Subcutaneous abdominal adipose tissue (tissue), 5 donors: Measurements from ENCODE around the gene PITX3.

Experiments
- H3K27ac ChIP-seq: one replicate; pipeline ENCODE4 v1.7.0; 2013; ENCODE audit warnings: low read depth, mild to moderate bottlenecking, inconsistent platforms, low read length, moderate library complexity
- H3K27me3 ChIP-seq, 5 donors: one replicate each; pipeline ENCODE4 v1.7.0; 2013; ENCODE audit warnings: low read length in 5 of 5, inconsistent platforms in 1 of 5; ENCODE audit not compliant: control insufficient read depth in 5 of 5, insufficient read depth in 4 of 5
- H3K36me3 ChIP-seq, 5 donors: one replicate each; pipeline ENCODE4 v1.7.0; 2013; ENCODE audit warnings: low read length in 5 of 5; ENCODE audit not compliant: control insufficient read depth in 5 of 5, insufficient read depth in 5 of 5
- H3K4me1 ChIP-seq, 5 donors: one replicate each; pipeline ENCODE4 v1.7.0; 2013; ENCODE audit warnings: low read length in 5 of 5, mild to moderate bottlenecking in 3 of 5, moderate library complexity in 1 of 5; ENCODE audit not compliant: control insufficient read depth in 5 of 5, insufficient read depth in 5 of 5
- H3K4me3 ChIP-seq, 5 donors: one replicate each; pipeline ENCODE4 v1.7.0; 2013; ENCODE audit warnings: low read length in 5 of 5, low read depth in 1 of 5
- H3K9ac ChIP-seq, 5 donors: one replicate each; pipeline ENCODE4 v1.7.0; 2013; ENCODE audit warnings: low read length in 5 of 5, mild to moderate bottlenecking in 4 of 5, moderate library complexity in 3 of 5
- H3K9me3 ChIP-seq, 5 donors: one replicate each; pipeline ENCODE4 v1.7.0; 2013; ENCODE audit warnings: low read length in 5 of 5; ENCODE audit not compliant: control insufficient read depth in 5 of 5
- donor health status: healthy.
- donor health status: healthy.
- donor health status: healthy.
- donor health status: healthy.
- donor health status: healthy.

The PITX3 gene

GRCh38 chr10:102243309-102243708, 2.0 kb upstream of the PITX3 start:
- H3K27me3 ChIP-seq: peaks cover 0 to 7% (median 2%) of the 10 kb centered on the region in 5 donors
- peaks cover 7 to 59% (median 49%) of the 10 kb centered on the region in 5 donors for H3K4me1 ChIP-seq
- H3K9ac ChIP-seq: no peak overlapping the region
- H3K9me3 ChIP-seq: no peaks in the 10 kb centered on the region
- H3K4me3 ChIP-seq: no peak overlapping the region
- H3K27ac ChIP-seq: no peak overlapping the region
- H3K36me3 ChIP-seq: no peaks in the 10 kb centered on the region

- Histone ChIP-seq H3K27ac (peak overlapping the region; percentile 20), H3K4me1 (peaks cover 5 to 47% (median 37%) of the 10 kb centered on the region in 5 donors), H3K27me3 (peaks cover 0 to 7% (median 2%) of the 10 kb centered on the region in 5 donors), H3K4me3 (peak overlapping the region; percentile 67 to 73 (median 71)), H3K9me3 (no peaks in the 10 kb centered on the region), H3K9ac (peak overlapping the region in 4 of 5 donors; percentile 16 to 67 (median 52)), H3K36me3 (no peaks in the 10 kb centered on the region)
Measured at GRCh38 chr10:102242118-102242485, 790 bp upstream of the PITX3 start.

GRCh38 chr10:102241032-102241443, 274 bp downstream of the PITX3 start:
- Histone ChIP-seq H3K36me3 (no peaks in the 10 kb centered on the region), H3K27ac (no peak overlapping the region), H3K4me3 (peak overlapping the region; percentile 67 to 91 (median 71)), H3K4me1 (peaks cover 5 to 37% (median 26%) of the 10 kb centered on the region in 5 donors), H3K27me3 (peaks cover 0 to 7% (median 3%) of the 10 kb centered on the region in 5 donors), H3K9me3 (no peaks in the 10 kb centered on the region), H3K9ac (peak overlapping the region in 4 of 5 donors; percentile 21 to 70 (median 55))

- Histone ChIP-seq H3K9me3 (no peaks in the 10 kb centered on the region), H3K27me3 (peaks cover 0 to 8% (median 5%) of the 10 kb centered on the region in 5 donors), H3K27ac (no peak overlapping the region), H3K36me3 (no peaks in the 10 kb centered on the region), H3K9ac (peak overlapping the region in 4 of 5 donors; percentile 21 to 70 (median 55)), H3K4me3 (peak overlapping the region; percentile 67 to 91 (median 71)), H3K4me1 (peaks cover 5 to 32% (median 23%) of the 10 kb centered on the region in 5 donors)
Measured at GRCh38 chr10:102240467-102241031, 763 bp downstream of the PITX3 start.

GRCh38 chr10:102237711-102238252, 3.5 kb downstream of the PITX3 start:
- Histone ChIP-seq H3K9me3 (no peaks in the 10 kb centered on the region), H3K27ac (no peak overlapping the region), H3K4me3 (no peak overlapping the region), H3K9ac (no peak overlapping the region), H3K36me3 (no peaks in the 10 kb centered on the region), H3K4me1 (peaks cover 2 to 22% (median 17%) of the 10 kb centered on the region in 5 donors), H3K27me3 (peaks cover 0 to 21% (median 10%) of the 10 kb centered on the region in 5 donors)

GRCh38 chr10:102236006-102236405, 5.3 kb downstream of the PITX3 start:
- Histone ChIP-seq H3K27ac (no peak overlapping the region), H3K36me3 (no peaks in the 10 kb centered on the region), H3K4me3 (no peak overlapping the region), H3K9me3 (no peaks in the 10 kb centered on the region), H3K4me1 (peaks cover 0 to 19% (median 17%) of the 10 kb centered on the region in 5 donors), H3K27me3 (peaks cover 0 to 28% (median 10%) of the 10 kb centered on the region in 5 donors), H3K9ac (no peak overlapping the region)

- H3K4me1 ChIP-seq: peaks cover 0 to 19% (median 16%) of the 10 kb centered on the region in 5 donors
- H3K4me3 ChIP-seq: no peak overlapping the region
- peaks cover 0 to 28% (median 12%) of the 10 kb centered on the region in 5 donors for H3K27me3 ChIP-seq
- no peak overlapping the region for H3K9ac ChIP-seq
- no peaks in the 10 kb centered on the region for H3K36me3 ChIP-seq
- no peaks in the 10 kb centered on the region for H3K9me3 ChIP-seq
- no peak overlapping the region for H3K27ac ChIP-seq
Measured at GRCh38 chr10:102235598-102235920, 5.8 kb downstream of the PITX3 start.

- Histone ChIP-seq H3K4me1 (peaks cover 0 to 20% (median 18%) of the 10 kb centered on the region in 5 donors), H3K36me3 (no peaks in the 10 kb centered on the region), H3K9ac (no peak overlapping the region), H3K27ac (no peak overlapping the region), H3K27me3 (peaks cover 0 to 28% (median 12%) of the 10 kb centered on the region in 5 donors), H3K9me3 (no peaks in the 10 kb centered on the region), H3K4me3 (no peak overlapping the region)
Measured at GRCh38 chr10:102234888-102235597, 6.3 kb downstream of the PITX3 start.

- Histone ChIP-seq H3K9ac (no peak overlapping the region), H3K4me3 (no peak overlapping the region), H3K27ac (no peak overlapping the region), H3K27me3 (peaks cover 0 to 28% (median 12%) of the 10 kb centered on the region in 5 donors), H3K36me3 (no peaks in the 10 kb centered on the region), H3K9me3 (no peaks in the 10 kb centered on the region), H3K4me1 (peaks cover 0 to 25% (median 22%) of the 10 kb centered on the region in 5 donors)
Measured at GRCh38 chr10:102233997-102234396, 7.3 kb downstream of the PITX3 start.
